ENCODE data around the gene ALPK3. TPM values are rescaled to one million over a fixed set of nuclear protein-coding genes. Genes with fewer than 3 reads are reported as not detected.

ALPK3 gene
- total RNA-seq, 3 donors from 2014 or later (not counting 1 experiment from before 2014, with no cell fraction given), result 0.35 to 1.1 (median 0.63) TPM

GRCh38 chr15:84773716-84774115 lies 43.4 kb upstream of the ALPK3 start:
- DNase-seq, result no peak
- peaks cover 52 to 57% of the 10 kb centered on the region in 2 donors for H3K4me1 Mint-ChIP-seq
- no peaks in the 10 kb centered on the region for H3K9me3 Mint-ChIP-seq
- H3K27me3 Mint-ChIP-seq (ENCODE audit: low read depth in 2 of 2), result no peaks in the 10 kb centered on the region
- no peak overlapping the region for H3K27ac ChIP-seq (ENCODE audit: low read length)
- H3K4me3 ChIP-seq (ENCODE audit: low read length), result no peak overlapping the region
- H3K27me3 ChIP-seq (ENCODE audit: control insufficient read depth, insufficient read depth, low read length), result no peaks in the 10 kb centered on the region
- no peak for ATAC-seq
- H3K27ac Mint-ChIP-seq, result peak overlapping the region; percentile 22 to 65
- no peak overlapping the region for H3K4me3 Mint-ChIP-seq
- H3K36me3 Mint-ChIP-seq, result no peaks in the 10 kb centered on the region
- H3K9me3 ChIP-seq (ENCODE audit: control insufficient read depth, insufficient read depth, low read length), result no peaks in the 10 kb centered on the region
- H3K36me3 ChIP-seq (ENCODE audit: control insufficient read depth, insufficient read depth, low read length), result peaks cover 14% of the 10 kb centered on the region
- no peak for TF ChIP-seq CTCF (IDR thresholded peaks at IDR 0.05)
- peaks cover 3% of the 10 kb centered on the region for H3K4me1 ChIP-seq (ENCODE audit: control insufficient read depth, insufficient read depth, low read length)
- intact Hi-C loops (cut with micrococcal nuclease), result no loop called here
- 67% methylated on average over 1 of the region's 3 CpGs for WGBS (ENCODE audit: insufficient coverage)

- Mint-ChIP-seq H3K27ac (peak overlapping the region; percentile 33 to 61), H3K36me3 (no peaks in the 10 kb centered on the region), H3K4me1 (peaks cover 37 to 39% of the 10 kb centered on the region in 2 donors), H3K27me3 (ENCODE audit: low read depth in 2 of 2) (no peaks in the 10 kb centered on the region), H3K4me3 (no peak overlapping the region), H3K9me3 (no peaks in the 10 kb centered on the region)
- no peaks in the 10 kb centered on the region for H3K9me3 ChIP-seq (ENCODE audit: control insufficient read depth, insufficient read depth, low read length)
- 86% methylated on average over 1 of the region's 1 CpG for WGBS (ENCODE audit: insufficient coverage)
- no peak for TF ChIP-seq CTCF (IDR thresholded peaks at IDR 0.05)
- peaks cover 6% of the 10 kb centered on the region for H3K36me3 ChIP-seq (ENCODE audit: control insufficient read depth, insufficient read depth, low read length)
- no peaks in the 10 kb centered on the region for H3K27me3 ChIP-seq (ENCODE audit: control insufficient read depth, insufficient read depth, low read length)
- no peak overlapping the region for H3K27ac ChIP-seq (ENCODE audit: low read length)
- H3K4me1 ChIP-seq (ENCODE audit: control insufficient read depth, insufficient read depth, low read length), result peaks cover 3% of the 10 kb centered on the region
- ATAC-seq, result no peak
- no peak for DNase-seq
- no peak overlapping the region for H3K4me3 ChIP-seq (ENCODE audit: low read length)
- intact Hi-C loops (cut with micrococcal nuclease), result no loop called here
These were observed 41.2 kb upstream of the ALPK3 start for GRCh38 chr15:84775867-84776449.

- Mint-ChIP-seq H3K27ac (peak overlapping the region; percentile 26 to 45), H3K9me3 (no peaks in the 10 kb centered on the region), H3K36me3 (no peaks in the 10 kb centered on the region), H3K27me3 (ENCODE audit: low read depth in 2 of 2) (no peaks in the 10 kb centered on the region), H3K4me1 (peaks cover 27 to 28% of the 10 kb centered on the region in 2 donors), H3K4me3 (no peak overlapping the region)
- H3K36me3 ChIP-seq (ENCODE audit: control insufficient read depth, insufficient read depth, low read length), result peaks cover 22% of the 10 kb centered on the region
- 93% methylated on average over 12 of the region's 13 CpGs for WGBS (ENCODE audit: insufficient coverage)
- H3K4me3 ChIP-seq (ENCODE audit: low read length), result no peak overlapping the region
- intact Hi-C loops (cut with micrococcal nuclease), result no loop called here
- H3K9me3 ChIP-seq (ENCODE audit: control insufficient read depth, insufficient read depth, low read length), result no peaks in the 10 kb centered on the region
- ATAC-seq (no peak), DNase-seq (no peak)
- H3K4me1 ChIP-seq (ENCODE audit: control insufficient read depth, insufficient read depth, low read length), result no peaks in the 10 kb centered on the region
- H3K27me3 ChIP-seq (ENCODE audit: control insufficient read depth, insufficient read depth, low read length), result no peaks in the 10 kb centered on the region
- H3K27ac ChIP-seq (ENCODE audit: low read length), result no peak overlapping the region
- TF ChIP-seq CTCF (IDR thresholded peaks at IDR 0.05), result no peak
These were observed 39.0 kb upstream of the ALPK3 start for GRCh38 chr15:84778194-84778593.

- peaks cover 27 to 33% of the 10 kb centered on the region in 2 donors for H3K4me1 Mint-ChIP-seq
- no peaks in the 10 kb centered on the region for H3K36me3 Mint-ChIP-seq
- no peaks in the 10 kb centered on the region for H3K27me3 Mint-ChIP-seq (ENCODE audit: low read depth in 2 of 2)
- Histone ChIP-seq H3K27ac (ENCODE audit: low read length) (no peak overlapping the region), H3K4me3 (ENCODE audit: low read length) (no peak overlapping the region), H3K36me3 (ENCODE audit: control insufficient read depth, insufficient read depth, low read length) (peaks cover 41% of the 10 kb centered on the region), H3K9me3 (ENCODE audit: control insufficient read depth, insufficient read depth, low read length) (no peaks in the 10 kb centered on the region), H3K27me3 (ENCODE audit: control insufficient read depth, insufficient read depth, low read length) (no peaks in the 10 kb centered on the region), H3K4me1 (ENCODE audit: control insufficient read depth, insufficient read depth, low read length) (peaks cover 11% of the 10 kb centered on the region)
- no peak for TF ChIP-seq CTCF (IDR thresholded peaks at IDR 0.05)
- peak overlapping the region in 1 of 2 donors; percentile 8 for H3K27ac Mint-ChIP-seq
- WGBS (ENCODE audit: insufficient coverage), result 95% methylated on average over 2 of the region's 3 CpGs
- H3K9me3 Mint-ChIP-seq, result no peaks in the 10 kb centered on the region
- DNase-seq (no peak), ATAC-seq (no peak)
- no peak overlapping the region for H3K4me3 Mint-ChIP-seq
- intact Hi-C loops (cut with micrococcal nuclease), result no loop called here
These were observed 36.7 kb upstream of the ALPK3 start for GRCh38 chr15:84780492-84780891.

All from natural killer cell (primary cell).